GM18858 (cell line): Measurements from ENCODE around the gene LY6G5C.

ENCODE experiments used
- ATAC-seq: cut with Tn5 transposase; IDR thresholded peaks from one replicate; pipeline ENCODE4 v1.9.1; 2021; ENCODE audit not compliant: unreplicated experiment

The LY6G5C gene, protein sequence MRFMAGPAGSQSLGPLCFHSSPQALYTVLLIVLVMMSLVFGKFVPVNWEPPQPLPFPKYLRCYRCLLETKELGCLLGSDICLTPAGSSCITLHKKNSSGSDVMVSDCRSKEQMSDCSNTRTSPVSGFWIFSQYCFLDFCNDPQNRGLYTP

GRCh38 chr6:31680226-31681134, at the start of gene LY6G5C:
Gene LY6G5C, minus strand, starts transcription at chr6:31681067. Its CDS starts 694 bp downstream, at chr6:31680373.
- no peak for ATAC-seq

- no peak for ATAC-seq
Measured at GRCh38 chr6:31729979-31730630, 49.2 kb upstream of the LY6G5C start.

DNA sequence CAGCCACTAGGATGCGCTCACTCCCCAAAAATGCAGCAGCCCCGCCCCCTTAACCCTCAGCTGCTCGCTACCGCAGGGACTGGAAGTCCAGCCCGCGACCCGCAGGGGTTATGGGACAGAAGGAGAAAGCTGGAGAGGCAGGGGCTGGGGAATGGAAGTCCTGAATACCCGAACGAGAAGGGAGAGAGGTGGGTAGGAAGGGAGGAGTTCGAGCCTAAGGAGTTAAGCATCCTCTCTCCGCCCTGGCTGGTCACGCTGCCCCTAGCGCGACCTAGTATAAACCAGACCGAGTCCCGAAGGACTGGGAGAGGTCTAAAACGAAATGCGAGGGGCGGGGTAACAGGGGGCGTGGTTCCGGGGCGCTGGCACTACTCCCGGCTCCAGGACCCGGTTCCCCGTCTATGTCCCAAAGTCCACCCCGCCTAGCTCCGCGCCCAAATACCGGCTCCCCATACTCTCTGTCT, 48.7 kb upstream of the LY6G5C start:
- ATAC-seq: no peak

DNA sequence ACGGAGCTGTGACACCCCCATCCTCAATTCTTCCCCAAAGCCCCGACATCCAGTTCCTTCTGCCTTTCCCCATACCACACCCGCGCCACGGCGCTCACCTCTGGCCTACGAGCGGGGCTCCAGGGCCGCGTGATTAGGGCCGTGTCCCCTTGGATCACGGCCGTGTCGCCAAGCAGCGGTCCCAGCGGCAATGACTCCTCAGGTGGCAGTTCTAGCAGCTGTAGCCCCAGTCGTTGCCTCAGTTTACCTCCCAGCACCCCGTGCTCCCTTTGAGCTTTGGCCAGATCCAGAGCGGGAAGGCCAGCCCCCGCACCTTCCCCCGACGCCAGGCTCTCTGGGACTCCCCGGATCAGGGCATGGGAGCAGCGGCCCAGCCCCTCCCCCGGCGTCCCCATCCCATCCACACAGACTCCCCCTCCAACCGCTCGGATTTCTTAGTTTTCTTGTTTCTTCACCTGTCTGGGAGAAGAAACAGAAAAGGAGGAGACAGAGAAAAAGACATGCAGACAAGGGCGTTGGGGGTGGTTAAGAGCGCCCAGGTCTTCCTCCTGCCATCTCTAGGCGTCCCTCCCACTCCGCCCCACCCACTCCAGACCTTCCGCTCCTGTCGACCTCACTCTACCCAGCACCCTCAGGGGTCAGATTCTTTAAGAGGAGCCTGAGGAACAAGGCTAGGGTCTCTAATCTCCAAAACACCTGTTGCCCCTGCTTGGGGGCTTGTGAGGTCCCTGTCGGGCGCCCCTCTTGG, 48.1 kb upstream of the LY6G5C start, which contains the start of gene DDAH2:
Gene DDAH2 (minus strand): TSS at position 533 of the 748 bp plus-strand sequence. CDS start 138 bp downstream, at position 395.
- ATAC-seq: no peak

DNA sequence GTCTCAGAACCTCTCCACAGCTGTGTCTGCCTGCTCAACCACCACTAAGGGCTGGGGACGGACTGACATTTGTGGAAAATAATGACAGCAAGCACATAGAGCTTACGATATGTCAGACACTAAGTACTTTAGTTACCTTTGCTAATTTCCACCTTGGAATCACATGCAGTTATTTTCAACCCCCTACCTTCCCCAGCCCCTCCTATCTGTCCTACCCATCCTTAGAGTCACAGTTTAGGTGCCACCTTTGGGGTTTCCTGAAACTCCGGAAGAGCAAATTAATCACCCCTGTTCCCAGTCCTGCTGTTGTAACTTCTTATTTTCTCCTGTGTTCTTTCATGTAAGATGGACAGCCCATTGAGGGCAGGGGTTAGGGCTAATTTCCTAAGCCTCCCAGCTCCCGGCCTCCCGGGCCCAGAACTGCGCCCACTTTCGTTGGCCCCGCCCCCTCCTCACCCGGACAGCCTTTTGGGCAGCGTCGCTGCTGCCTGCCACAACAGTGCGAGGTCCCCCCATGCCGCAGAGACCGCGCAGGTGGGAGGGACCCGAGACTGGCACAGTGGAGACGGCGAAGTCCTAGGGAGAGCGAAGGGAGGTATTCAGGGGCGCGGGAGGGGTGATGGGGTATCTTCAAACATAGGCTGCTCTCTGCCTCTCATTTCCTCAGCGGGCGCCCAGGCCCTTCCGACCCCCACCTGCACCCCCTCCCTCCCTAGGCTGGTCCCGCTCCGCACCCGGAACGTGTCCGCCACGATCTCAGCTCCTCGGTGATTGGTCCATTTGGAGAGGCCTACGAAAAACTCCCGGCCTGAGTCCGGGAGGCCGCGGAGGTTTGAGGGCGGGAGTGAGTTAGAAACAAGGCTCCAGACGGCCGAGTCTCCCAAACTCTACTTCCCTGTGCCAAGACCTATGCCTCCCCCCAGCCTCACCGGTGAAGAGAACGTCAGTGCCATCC, 47.1 kb upstream of the LY6G5C start:
- no peak for ATAC-seq

DNA sequence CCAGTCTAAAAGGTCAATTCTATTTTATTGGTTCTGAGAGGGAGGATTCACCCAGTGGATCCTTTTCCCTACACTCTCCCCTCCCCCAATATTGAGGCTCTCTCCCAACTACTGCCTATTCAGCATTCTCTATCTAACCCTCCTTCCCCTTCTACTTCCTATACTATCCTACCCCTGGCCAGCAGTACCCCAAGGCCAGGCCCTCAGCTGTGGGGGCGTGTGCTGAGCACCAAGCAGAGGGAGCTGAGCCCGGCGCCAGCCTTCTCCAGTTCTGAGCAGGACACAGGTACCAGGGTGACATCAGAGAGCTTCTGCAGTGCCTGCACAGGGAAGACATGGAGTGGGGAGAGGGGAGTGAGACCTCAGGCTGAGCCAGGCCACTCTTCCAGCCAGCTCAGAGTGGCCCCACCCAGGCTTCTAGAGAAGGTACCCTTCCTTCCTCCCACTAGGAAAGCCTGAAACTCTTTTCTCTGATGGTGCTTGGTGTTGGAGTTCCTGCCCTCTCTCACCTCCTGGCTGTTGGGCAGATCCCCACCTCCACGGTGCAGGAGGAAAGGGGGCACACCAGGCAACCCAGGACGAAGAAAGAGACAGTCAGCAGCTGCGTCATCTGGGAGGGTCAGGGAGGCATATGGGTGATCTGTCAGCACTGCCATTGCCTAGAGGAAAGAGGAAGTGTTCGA, 46.3 kb upstream of the LY6G5C start:
- no peak for ATAC-seq

DNA sequence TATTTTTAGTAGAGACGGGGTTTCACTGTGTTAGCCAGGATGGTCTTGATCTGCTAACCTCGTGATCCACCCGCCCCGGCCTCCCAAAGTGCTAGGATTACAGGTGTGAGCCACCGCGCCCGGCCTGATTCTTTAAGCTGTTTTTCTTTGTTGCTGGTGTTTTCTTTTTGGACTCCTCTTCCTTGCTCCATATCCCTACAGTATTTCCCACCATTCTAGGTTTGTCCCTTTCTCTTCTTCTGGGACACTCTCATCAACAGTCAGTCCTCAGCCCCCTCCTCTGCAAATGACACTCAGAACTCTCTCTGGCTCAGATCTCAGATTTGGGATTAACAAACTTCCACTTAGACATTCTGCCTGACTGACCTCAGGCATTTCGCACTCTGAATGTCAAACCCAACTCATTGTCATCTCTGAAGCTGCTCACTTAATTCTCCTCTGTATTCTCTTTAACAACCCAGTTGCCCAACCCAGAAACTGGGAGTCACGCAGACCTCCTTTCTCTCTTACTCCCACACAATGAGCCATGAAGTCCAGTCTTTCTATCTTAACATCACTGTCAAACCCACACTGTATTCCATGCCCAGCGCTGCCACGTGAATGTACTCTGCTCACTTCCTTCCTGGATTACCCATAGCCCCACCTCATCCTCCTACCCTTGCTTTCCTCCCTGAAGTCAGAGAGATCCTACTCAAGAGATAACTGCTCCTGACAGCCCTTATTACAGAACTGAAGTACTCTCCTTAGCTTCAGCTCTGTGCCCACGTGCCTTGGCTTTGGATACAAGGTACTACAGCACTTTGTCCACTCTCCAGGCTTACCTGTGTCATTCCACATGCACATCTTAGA, 44.9 kb upstream of the LY6G5C start:
- no peak for ATAC-seq

GRCh38 chr6:31723980-31724691, 43.3 kb upstream of the LY6G5C start:
- no peak for ATAC-seq

- ATAC-seq: no peak
Measured at GRCh38 chr6:31723245-31723979, 42.5 kb upstream of the LY6G5C start, which contains the start of gene MPIG6B. Gene MPIG6B, plus strand, starts transcription at chr6:31723373. Its CDS starts 11 bp downstream, at chr6:31723384.

GRCh38 chr6:31722173-31722572, 41.3 kb upstream of the LY6G5C start:
- ATAC-seq: no peak

GRCh38 chr6:31721351-31722020, 40.6 kb upstream of the LY6G5C start, which contains the start of gene LY6G6C:
Gene LY6G6C, minus strand, starts transcription at chr6:31721746. Its CDS starts 67 bp downstream, at chr6:31721679.
- no peak for ATAC-seq

GRCh38 chr6:31720196-31720770, 39.4 kb upstream of the LY6G5C start:
- ATAC-seq: no peak

DNA sequence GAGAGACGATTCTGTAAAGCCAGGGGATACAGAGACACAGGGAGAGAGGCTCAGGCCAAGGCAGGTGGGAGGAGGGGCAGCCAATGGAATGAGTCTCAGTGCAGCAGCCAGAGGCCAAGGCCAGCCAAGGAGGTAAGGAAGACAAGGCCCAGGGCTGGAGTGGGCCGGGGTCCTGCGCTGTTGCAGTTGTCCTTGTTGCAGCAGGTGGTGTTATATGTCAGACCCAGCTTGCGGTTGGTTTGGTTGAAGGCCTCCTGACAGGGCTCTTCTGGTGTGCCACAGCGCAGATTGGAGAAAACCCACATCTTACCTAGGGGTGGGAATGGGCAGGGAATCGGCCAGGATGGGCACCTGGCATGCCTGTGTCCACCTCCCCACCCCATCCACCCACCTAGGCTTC, 38.1 kb upstream of the LY6G5C start:
- ATAC-seq: no peak

DNA sequence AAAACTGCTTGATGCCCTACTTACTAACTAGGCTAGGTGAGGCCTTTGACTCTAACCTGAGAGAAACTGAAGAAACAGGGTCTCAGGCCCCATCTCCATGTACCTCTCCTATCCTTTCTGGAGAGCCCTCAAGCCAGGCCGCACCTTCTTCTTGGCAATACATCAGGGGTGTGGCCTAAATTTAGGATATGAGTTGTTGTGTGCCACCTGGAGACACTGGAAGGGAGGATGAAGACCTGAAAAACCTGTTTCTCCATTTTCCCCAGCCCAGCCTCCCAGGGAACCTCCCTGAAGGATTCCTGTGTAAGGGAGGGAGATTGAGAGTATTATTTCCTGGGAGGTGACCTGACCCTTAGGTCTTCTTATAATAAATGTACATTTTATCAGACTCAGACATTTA, 37.4 kb upstream of the LY6G5C start:
- ATAC-seq: no peak

GRCh38 chr6:31717499-31718222, 36.8 kb upstream of the LY6G5C start:
- ATAC-seq: no peak
